HepG2 (cell line): ENCODE data around the gene RABGAP1L. TPM values are rescaled to one million over a fixed set of nuclear protein-coding genes. Genes with fewer than 3 reads are reported as not detected.

ENCODE experiments used
- ATAC-seq: fragments of 200-7000 bp; cut with Tn5 transposase; 3 replicates; pipeline ENCODE4 v1.9.1; 2020; ENCODE audit warnings: mild to moderate bottlenecking, moderate library complexity
- BruUV-seq: library from RNA; stranded (reverse); fragments of 400-500 nt; replicated peaks from 2 replicates; lab custom pipeline; 2021; lab: Mats Ljungman, UMichigan
- CTCF ChIA-PET: fragments of 300-600 bp; formaldehyde crosslinking; extraction: SDS; loops from one replicate; lab custom pipeline; 2021; ENCODE audit warnings: low total read pairs, inconsistent platforms, low intra/inter-chr PET ratio; lab: Yijun Ruan, JAX
- POLR2A ChIA-PET: fragments of 350-600 bp; sonication (Branson Sonifier 250); formaldehyde crosslinking; loops from one replicate; lab custom pipeline; 2020; ENCODE audit warnings: antibody characterized with exemption, inconsistent platforms; lab: Yijun Ruan, JAX
- DNase-seq: peaks from one replicate; pipeline ENCODE4 v3.0.0-alpha.2; 2015; ENCODE audit warnings: low spot score
- FAIRE-seq: peaks from 3 replicates; lab custom pipeline; 2011; peaks lifted over from hg19 to GRCh38; lab: Jason Lieb, UNC
- H2AFZ ChIP-seq: one replicate; pipeline ENCODE4 v1.6.1; 2011; ENCODE audit warnings: low read length, inconsistent platforms
- H3K27ac ChIP-seq: fragments of 300-600 bp; 3 replicates; pipeline ENCODE4 v1.8.0; 2011; ENCODE audit warnings: mixed run types, mild to moderate bottlenecking, mixed read lengths, low read length, inconsistent platforms; ENCODE audit not compliant: insufficient read depth; ENCODE audit errors: extremely low read length
- H3K27me3 ChIP-seq, 2 experiments: fragments of 200-600 bp in 1 of 2; 2 replicates in 1 of 2; 3 replicates in 1 of 2; pipeline versions ENCODE4 v1.6.0 to v1.8.0; 2011; ENCODE audit warnings: low read length in 2 of 2, mild to moderate bottlenecking in 2 of 2, moderate library complexity in 2 of 2, inconsistent platforms in 1 of 2; ENCODE audit not compliant: insufficient read depth in 2 of 2, control insufficient read depth in 1 of 2
- H3K36me3 ChIP-seq, 2 experiments: fragments of 200-600 bp in 1 of 2; replicated peaks in 1 of 2; 2 replicates in 1 of 2; 3 replicates in 1 of 2; pipeline versions ENCODE4 v1.5.1 to v1.8.0; 2011; ENCODE audit warnings: low read length in 2 of 2, inconsistent platforms in 1 of 2; ENCODE audit not compliant: insufficient read depth in 2 of 2, control insufficient read depth in 1 of 2
- H3K4me1 ChIP-seq: 2 replicates; pipeline ENCODE4 v1.5.1; 2012; ENCODE audit warnings: low read length, inconsistent platforms; ENCODE audit not compliant: insufficient read depth
- H3K4me2 ChIP-seq: 2 replicates; pipeline ENCODE4 v1.6.0; 2011; ENCODE audit warnings: low read depth, low read length, inconsistent platforms
- H3K4me3 ChIP-seq, 3 experiments: fragments of 200-600 bp in 1 of 3; sonication (generic), shearing (Covaris generic) in 1 of 3; replicated peaks in 1 of 3; 2 replicates each; pipeline ENCODE4 v1.5.1; 2011 to 2016; ENCODE audit warnings: low read length in 3 of 3, inconsistent platforms in 2 of 3, low read depth in 2 of 3, mild to moderate bottlenecking in 2 of 3, control low read depth in 1 of 3, mixed read lengths in 1 of 3; ENCODE audit not compliant: insufficient read depth in 1 of 3
- H3K79me2 ChIP-seq: one replicate; pipeline ENCODE4 v1.6.1; 2011; ENCODE audit warnings: low read length, inconsistent platforms; ENCODE audit not compliant: insufficient read depth
- H3K9ac ChIP-seq: 2 replicates; pipeline ENCODE4 v1.6.0; 2011; ENCODE audit warnings: mild to moderate bottlenecking, low read depth, low read length, inconsistent platforms; ENCODE audit not compliant: insufficient read depth
- H3K9me3 ChIP-seq: 2 replicates; pipeline ENCODE4 v1.5.1; 2012; ENCODE audit warnings: mild to moderate bottlenecking, low read length
- H4K20me1 ChIP-seq: 2 replicates; pipeline ENCODE4 v1.6.0; 2011; ENCODE audit warnings: inconsistent platforms, mild to moderate bottlenecking, low read length, moderate library complexity; ENCODE audit not compliant: insufficient read depth
- ATF1 ChIP-seq: IDR thresholded peaks from 2 replicates; pipeline ENCODE4 v1.6.1; 2016; ENCODE audit warnings: mild to moderate bottlenecking, control low read depth
- GABPA ChIP-seq, 2 experiments: IDR thresholded peaks; 2 replicates each; pipeline ENCODE4 v1.6.1; 2011 to 2016; ENCODE audit warnings: low read depth in 2 of 2, low read length in 1 of 2, missing biosample characterization in 1 of 2, missing genetic modification characterization in 1 of 2
- GFI1 ChIP-seq: sonication (generic); formaldehyde crosslinking; IDR thresholded peaks from 2 replicates; pipeline ENCODE4 v1.5.0; 2020; ENCODE audit warnings: missing genetic modification reagents, mild to moderate bottlenecking, borderline replicate concordance
- MLLT10 ChIP-seq: sonication (generic); formaldehyde crosslinking; IDR thresholded peaks from 2 replicates; pipeline ENCODE4 v1.4.0; 2020; ENCODE audit warnings: missing genetic modification reagents
- NFE2 ChIP-seq: sonication (generic); formaldehyde crosslinking; IDR thresholded peaks from 2 replicates; pipeline ENCODE4 v1.4.0; 2020; ENCODE audit warnings: missing genetic modification reagents
- NFRKB ChIP-seq: fragments of 450-650 bp; IDR thresholded peaks from 2 replicates; pipeline ENCODE4 v1.6.1; 2017
- TRIM24 ChIP-seq: sonication (generic); formaldehyde crosslinking; IDR thresholded peaks from 2 replicates; pipeline ENCODE4 v1.8.0; 2022; ENCODE audit warnings: mild to moderate bottlenecking, missing genetic modification reagents
- ZNF101 ChIP-seq: sonication (generic); formaldehyde crosslinking; IDR thresholded peaks from 2 replicates; pipeline ENCODE4 v1.4.0; 2020; ENCODE audit warnings: mild to moderate bottlenecking, low read depth, missing genetic modification reagents, borderline replicate concordance
- WGBS: methylation state at CpG from one replicate; pipeline ENCODE4 v1.1.6; 2017; ENCODE audit warnings: low lambda C conversion rate; 5-methylcytosine and 5-hydroxymethylcytosine counted together
- in situ Hi-C: cut with HindIII; loops from 2 replicates; pipeline ENCODE4 v1.10.0; 2017; ENCODE audit warnings: low pct_unique_long_range_greater_than_20kb; ENCODE audit not compliant: extremely low pct_ligation_motif_present
- intact Hi-C: fragments of 100-400 bp; cut with micrococcal nuclease; formaldehyde crosslinking; loops from one replicate; pipeline ENCODE4 v1.10.0; 2022; ENCODE audit not compliant: unreplicated experiment
- polyA plus RNA-seq, 8 experiments: library from polyadenylated mRNA; depleted of rRNA in 3 of 8; stranded (reverse) in 7 of 8; unstranded in 1 of 8; fragments of >200 nt; fragmentation: Illumina TruSeq in 4 of 8; extraction: Trizol in 4 of 8; gene quantifications; 2 replicates each; pipeline versions ENCODE4 v1.2.1 to v1.2.3, GENCODE V29; 2011 to 2016; ENCODE audit warnings: low read depth in 4 of 8, missing spikeins in 1 of 8, mixed read lengths in 1 of 8; ENCODE audit not compliant: insufficient read depth in 1 of 8
- total RNA-seq, 5 experiments: library from RNA; depleted of rRNA; stranded (reverse); fragments of >200 nt; fragmentation: Illumina TruSeq; extraction: Trizol; gene quantifications; 2 replicates each; pipeline ENCODE4 v1.2.3, GENCODE V29; 2016; ENCODE audit warnings: low read depth in 1 of 5
- TF ChIP-seq, protein P1 (sequence below): sonication (generic); formaldehyde crosslinking; IDR thresholded peaks from 2 replicates; pipeline ENCODE4 v1.4.0; 2020; ENCODE audit warnings: missing genetic modification reagents
- TF ChIP-seq, protein P2 (sequence below): sonication (generic); formaldehyde crosslinking; IDR thresholded peaks from 2 replicates; pipeline ENCODE4 v1.4.0; 2020; ENCODE audit warnings: missing genetic modification reagents

The RABGAP1L gene
- total and polyA plus RNA-seq, 2 of the 13 experiments (the other 11 are each of a cell fraction or from before 2014, with no cell fraction given) = 7.9 to 22.6 TPM

GRCh38 chr1:174939775-174940545 is 780.6 kb downstream of the RABGAP1L start:
- H4K20me1 ChIP-seq = no peaks in the 10 kb centered on the region
- ChIA-PET POLR2A (no interaction called here), CTCF (no interaction called here)
- no peak for ATAC-seq
- intact Hi-C loops (no loop called here), in situ Hi-C loops (no loop called here)
- H3K36me3 ChIP-seq = no peaks in the 10 kb centered on the region
- no peak overlapping the region for H2AFZ ChIP-seq
- no peak for TF ChIP-seq GFI1 (CRISPR knock-in tag)
- H3K79me2 ChIP-seq = no peaks in the 10 kb centered on the region
- WGBS = 94% methylated on average over 3 of the region's 3 CpGs
- BruUV-seq = no TSS peak
- FAIRE-seq = no peak
- H3K27me3 ChIP-seq = no peaks in the 10 kb centered on the region
- no peak overlapping the region for H3K27ac ChIP-seq
- H3K4me2 ChIP-seq = no peak overlapping the region
- H3K4me3 ChIP-seq = no peak overlapping the region
- no peaks in the 10 kb centered on the region for H3K9me3 ChIP-seq
- H3K4me1 ChIP-seq = peaks cover 43% of the 10 kb centered on the region
- DNase-seq = no peak
- H3K9ac ChIP-seq = no peak overlapping the region

DNA sequence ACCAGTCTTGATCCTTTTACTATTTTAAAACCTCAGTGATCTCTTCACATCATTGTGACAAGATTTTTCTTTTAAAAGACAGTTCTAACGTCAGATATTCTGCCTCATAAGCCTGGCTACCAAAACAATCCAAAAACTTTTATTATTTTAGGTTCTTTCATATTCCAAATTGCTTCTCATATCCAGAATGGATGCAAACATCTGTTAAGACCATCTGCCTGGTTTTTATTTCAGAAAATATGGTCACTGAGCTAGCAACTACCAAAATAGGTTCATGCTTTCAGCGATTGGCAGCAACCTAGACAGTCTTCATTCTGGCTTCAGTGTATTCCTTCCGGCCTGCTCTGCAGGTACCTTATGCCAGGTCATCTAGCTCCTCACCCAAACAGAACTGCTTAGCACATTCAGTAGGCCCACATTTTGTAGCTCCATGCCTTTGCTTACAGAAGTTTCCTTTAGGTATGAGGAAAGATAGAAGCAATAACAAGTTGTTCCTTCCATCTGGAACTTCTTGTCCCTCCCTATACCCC is 781.4 kb downstream of the RABGAP1L start:
- Histone ChIP-seq H3K4me1 (peaks cover 41% of the 10 kb centered on the region), H3K4me2 (no peak overlapping the region), H3K9ac (no peak overlapping the region), H3K27ac (no peak overlapping the region), H3K36me3 (no peaks in the 10 kb centered on the region), H4K20me1 (no peaks in the 10 kb centered on the region), H3K4me3 (no peak overlapping the region), H3K79me2 (no peaks in the 10 kb centered on the region), H3K9me3 (no peaks in the 10 kb centered on the region), H2AFZ (no peak overlapping the region), H3K27me3 (no peaks in the 10 kb centered on the region)
- intact Hi-C loops (no loop called here), in situ Hi-C loops (no loop called here)
- 98% methylated on average over 3 of the region's 3 CpGs for WGBS
- ChIA-PET CTCF (no interaction called here), POLR2A (no interaction called here)
- no TSS peak for BruUV-seq
- no peak for FAIRE-seq
- no peak for TF ChIP-seq TRIM24 (CRISPR knock-in tag)
- TF ChIP-seq, protein P1, sequence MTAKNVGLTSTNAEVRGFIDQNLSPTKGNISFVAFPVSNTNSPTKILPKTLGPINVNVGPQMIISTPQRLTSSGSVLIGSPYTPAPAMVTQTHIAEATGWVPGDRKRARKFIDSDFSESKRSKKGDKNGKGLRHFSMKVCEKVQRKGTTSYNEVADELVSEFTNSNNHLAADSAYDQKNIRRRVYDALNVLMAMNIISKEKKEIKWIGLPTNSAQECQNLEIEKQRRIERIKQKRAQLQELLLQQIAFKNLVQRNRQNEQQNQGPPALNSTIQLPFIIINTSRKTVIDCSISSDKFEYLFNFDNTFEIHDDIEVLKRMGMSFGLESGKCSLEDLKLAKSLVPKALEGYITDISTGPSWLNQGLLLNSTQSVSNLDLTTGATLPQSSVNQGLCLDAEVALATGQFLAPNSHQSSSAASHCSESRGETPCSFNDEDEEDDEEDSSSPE (CRISPR knock-in tag) = no peak
- no peak for TF ChIP-seq ZNF101 (CRISPR knock-in tag)
- no peak for TF ChIP-seq GABPA (IDR thresholded peaks at IDR 0.05; ENCODE audit: low read depth, low read length)
- TF ChIP-seq GABPA (CRISPR knock-in tag; IDR thresholded peaks at IDR 0.05; ENCODE audit: low read depth) = no peak
- TF ChIP-seq, protein P2, sequence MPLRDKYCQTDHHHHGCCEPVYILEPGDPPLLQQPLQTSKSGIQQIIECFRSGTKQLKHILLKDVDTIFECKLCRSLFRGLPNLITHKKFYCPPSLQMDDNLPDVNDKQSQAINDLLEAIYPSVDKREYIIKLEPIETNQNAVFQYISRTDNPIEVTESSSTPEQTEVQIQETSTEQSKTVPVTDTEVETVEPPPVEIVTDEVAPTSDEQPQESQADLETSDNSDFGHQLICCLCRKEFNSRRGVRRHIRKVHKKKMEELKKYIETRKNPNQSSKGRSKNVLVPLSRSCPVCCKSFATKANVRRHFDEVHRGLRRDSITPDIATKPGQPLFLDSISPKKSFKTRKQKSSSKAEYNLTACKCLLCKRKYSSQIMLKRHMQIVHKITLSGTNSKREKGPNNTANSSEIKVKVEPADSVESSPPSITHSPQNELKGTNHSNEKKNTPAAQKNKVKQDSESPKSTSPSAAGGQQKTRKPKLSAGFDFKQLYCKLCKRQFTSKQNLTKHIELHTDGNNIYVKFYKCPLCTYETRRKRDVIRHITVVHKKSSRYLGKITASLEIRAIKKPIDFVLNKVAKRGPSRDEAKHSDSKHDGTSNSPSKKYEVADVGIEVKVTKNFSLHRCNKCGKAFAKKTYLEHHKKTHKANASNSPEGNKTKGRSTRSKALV (CRISPR knock-in tag) = no peak
- TF ChIP-seq ATF1 (CRISPR knock-in tag) = no peak
- no peak for TF ChIP-seq NFRKB
- no peak for TF ChIP-seq NFE2 (CRISPR knock-in tag)
- TF ChIP-seq MLLT10 (CRISPR knock-in tag) = no peak
- no peak for ATAC-seq
- DNase-seq = no peak
